NCI-H1436 (cell line): ENCODE data around the gene TEX29.

ENCODE experiments used
- DNase-seq: peaks from one replicate; lab custom pipeline; 2025; lab: John Stamatoyannopoulos, UW

Gene TEX29

DNA sequence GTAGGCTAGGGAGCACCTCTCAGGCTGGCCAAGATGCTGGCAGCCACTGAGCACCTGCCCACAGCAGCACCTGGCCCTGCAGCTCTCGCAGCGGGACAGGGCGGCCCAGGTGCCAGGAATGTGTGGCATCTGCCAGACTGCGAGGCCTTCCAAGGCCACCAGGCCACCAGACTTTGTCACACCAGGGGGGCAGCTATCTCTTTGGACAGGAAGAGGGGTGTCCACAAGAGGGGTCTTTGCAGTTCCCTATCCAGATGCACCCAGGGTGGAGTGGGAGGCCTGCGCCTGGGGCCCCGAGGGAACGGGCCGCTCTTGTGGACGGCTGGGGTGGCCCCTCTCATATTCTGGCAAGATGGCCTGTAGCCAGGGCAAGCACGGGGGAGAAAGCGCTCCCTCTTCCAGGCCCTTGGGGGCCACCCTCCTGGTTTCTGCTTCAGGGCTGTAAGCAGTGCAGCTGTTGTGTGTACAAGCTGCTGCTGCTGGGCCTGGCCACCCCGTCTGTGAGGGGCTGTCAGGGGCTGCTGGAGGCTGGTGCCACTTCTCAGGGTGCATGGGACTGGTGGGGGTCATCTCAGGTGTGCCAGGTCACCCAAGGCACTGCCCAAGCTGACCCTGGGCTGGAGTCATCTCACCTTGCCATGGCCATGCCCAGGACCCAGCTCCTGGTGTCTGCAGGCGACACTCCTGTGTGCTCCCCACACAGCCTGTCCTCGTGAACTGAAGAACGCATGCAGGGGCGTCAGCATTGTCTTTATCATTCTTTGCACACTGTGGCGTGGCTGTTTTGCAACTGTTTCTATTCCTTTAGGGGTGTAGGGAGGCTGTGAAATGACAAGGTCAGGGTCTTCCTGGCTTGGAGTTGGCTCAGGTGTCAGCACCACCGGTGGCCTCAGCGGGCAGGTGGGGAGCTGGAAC is 1.8 kb downstream of the TEX29 start:
- DNase-seq = no peak

DNA sequence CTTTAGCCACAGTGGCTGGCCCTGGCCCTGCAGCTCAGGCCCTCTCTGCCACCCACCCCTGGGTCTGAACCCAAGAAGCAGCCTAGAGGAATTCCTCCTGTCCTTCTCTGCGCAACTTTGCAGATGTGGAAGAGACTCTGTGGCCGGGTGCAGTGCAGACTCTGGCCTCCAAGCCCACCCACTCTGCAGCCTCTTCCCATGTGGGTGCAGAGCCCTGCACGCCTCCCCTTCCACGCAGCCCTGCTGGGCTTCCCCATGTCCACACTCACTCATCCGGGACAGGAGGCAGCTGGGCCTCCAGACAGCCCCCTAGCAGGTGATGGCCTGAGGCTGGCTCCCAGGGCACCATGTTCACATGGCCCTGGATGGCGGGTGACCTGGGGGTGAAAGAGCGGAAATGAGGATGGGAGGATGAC is 2.5 kb downstream of the TEX29 start:
- no peak for DNase-seq

DNA sequence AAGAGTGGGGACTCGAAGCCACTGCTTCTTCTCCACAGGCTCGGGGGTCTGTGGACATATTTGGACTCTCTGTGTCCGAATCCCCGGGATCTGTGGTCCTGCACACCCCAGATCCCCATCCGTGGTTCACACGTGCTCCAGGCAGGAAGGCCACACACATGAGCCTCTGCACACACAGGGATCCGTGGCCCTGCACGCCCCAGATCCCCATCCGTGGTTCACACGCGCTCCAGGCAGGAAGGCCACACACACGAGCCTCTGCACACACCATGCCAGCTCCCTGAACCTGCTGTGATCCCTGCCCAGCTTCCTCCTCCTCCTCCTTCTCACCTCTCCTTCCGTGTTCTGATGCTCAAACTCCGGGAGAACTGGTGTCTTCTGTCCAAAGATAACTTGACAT is 3.1 kb downstream of the TEX29 start:
- no peak for DNase-seq

DNA sequence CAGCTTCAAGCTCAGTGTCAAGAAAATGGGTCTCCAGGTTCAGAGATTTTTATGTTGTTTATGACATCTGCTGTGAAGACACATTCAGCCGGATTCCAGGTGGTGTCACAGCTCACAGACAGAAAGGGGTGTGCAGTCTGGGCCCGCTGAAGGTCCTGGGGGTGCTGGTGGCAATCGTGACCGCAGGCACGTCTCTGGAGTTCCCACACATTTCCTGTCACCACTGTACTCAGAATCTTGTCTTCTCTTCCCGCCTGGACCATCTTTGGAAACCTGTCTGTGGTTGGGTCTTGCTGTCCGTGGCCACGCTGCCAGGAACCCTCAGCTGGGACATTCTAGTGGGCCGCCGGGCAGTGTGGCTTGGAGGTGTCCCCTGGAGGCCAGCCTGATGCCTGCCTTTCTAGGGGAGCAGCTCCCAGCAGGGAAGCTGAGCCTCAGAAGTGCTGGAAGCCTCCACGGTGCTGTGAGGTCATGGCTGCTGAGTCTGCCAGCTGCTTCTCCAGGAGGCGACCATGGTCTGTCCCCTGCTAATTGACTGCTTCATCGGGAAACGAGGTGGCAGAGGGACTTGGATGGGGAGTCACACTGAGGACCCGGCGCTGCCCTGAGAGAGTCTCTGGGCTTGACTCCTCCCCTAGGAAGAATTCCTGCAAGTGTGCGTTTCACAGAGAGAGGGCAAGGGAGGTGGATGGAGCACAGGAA is 3.7 kb downstream of the TEX29 start:
- no peak for DNase-seq

DNA sequence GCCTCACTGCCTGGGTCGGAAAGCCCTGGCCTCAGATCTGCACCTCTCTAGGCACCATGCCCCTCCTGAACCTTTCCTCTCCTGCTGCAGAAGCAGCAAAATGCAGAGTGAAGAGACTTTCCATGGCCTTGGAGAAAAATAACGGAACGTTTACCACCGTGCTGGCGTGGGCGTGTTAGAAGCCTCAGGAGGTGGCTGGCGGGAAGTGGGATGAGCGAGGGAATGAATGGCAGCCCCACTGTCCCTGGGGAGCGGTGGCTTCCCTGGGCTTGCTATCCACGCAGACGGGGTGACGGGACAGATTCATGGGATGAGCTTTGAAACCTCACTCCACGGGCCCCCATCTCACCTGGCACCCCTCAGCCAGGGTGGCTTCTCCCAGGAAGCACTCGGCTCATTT is 4.3 kb downstream of the TEX29 start:
- no peak for DNase-seq

DNA sequence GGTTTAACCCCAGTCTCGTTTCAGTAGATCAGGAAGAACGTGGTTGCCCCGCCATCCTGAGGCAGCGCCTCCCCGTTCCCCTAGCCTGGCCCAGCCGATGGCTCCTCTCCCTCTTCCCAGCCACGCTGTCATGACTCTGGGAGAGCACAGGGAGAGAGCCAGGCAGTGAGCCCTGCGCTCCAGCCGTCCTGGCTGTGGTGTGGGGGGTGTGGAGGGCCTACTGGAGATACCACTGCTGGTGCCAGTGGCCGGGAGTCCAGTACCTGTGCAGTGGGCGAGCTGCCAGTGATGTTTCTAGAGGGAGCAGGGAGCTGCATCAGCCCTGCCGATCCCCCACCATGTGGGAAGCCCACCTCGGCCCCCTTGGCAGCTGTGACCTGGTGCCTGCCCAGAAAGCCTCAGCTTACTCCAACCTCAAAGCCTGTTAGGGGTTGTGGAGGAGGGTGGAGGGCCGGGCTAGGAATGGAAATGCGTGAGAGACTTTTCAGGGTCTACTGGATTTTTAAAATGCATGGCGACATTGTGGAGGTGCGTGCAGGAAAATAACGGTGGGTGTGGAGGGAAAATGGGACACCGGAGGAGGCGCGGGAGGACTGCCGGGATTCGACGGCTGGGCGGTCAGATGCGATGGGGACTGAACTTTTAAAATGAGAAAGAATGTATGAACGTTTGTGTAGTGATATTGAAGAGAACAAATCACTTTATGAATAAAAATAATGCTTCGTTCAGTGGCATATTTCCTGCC is 4.9 kb downstream of the TEX29 start:
- DNase-seq = no peak

DNA sequence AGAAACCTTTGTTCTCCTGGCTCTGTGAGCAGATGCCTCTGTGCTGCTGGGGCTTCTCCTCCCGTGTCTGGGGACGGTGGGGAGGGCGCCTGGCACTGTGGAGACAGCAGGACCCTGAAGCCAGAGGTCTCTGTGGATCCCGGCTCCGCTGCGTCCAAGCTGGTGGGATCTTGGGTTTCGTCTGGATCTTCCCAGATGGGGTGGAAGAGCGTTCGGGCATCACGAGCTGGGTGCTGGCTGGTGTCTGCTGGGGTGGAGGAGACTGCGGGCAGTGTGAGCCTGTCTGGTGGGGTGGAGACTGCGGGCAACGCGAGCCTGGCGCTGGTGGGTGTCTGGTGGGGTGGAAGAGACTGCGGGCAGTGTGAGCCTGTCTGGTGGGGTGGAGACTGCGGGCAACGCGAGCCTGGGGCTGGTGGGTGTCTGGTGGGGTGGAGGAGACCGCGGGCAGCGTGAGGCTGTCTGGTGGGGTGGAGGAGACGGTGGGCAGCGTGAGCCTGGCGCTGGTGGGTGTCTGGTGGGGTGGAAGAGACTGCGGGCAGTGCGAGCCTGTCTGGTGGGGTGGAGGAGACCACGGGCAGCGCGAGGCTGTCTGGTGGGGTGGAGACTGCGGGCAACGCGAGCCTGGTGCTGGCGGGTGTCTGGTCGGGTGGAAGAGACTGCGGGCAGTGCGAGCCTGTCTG is 5.6 kb downstream of the TEX29 start:
- DNase-seq = no peak

DNA sequence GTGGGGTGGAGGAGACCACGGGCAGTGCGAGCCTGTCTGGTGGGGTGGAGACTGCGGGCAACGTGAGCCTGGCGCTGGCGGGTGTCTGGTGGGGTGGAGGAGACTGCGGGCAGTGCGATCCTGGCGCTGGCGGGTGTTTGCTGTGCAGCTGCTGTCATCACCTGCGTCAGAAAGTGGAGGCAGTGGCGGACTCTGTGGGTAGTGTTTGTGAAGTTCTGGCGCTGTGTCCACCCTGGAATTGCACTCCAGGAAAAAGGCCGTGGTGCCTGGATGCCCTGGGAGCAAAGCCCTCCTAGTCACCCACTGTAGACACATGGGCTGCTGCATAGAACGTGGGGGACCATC is 6.2 kb downstream of the TEX29 start:
- no peak for DNase-seq

DNA sequence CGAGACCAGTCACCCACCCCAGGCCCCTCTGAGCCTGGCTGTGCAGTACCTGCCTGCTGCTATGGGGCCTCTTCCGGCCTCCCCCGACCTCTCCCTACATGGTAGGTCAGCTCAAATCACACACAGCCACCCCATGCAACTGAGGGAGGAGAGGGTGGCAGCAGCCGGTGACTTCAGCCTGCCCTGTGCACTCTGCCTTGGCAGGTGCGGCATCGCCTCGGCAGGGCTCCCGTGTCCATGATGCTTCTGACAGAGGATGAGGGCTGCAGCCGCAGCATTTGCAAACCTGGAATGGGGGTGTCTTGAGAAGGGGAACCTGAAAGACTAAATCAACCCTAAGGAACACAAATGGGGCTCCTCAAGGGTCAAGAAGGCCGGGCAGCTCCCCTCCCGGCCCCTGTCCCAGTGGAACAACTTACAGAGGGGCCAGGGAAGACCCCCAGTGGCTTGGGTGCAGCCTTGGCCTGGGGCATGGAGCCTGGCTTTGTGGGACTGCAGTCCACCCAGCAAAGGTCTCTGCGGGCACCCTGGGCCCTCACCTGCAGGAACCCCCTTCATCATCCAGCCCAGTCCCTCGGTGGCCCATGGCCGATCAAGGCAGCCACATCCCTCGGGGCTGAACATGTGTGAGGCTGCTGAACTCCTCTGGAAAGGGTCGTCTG is 6.7 kb downstream of the TEX29 start:
- DNase-seq = no peak

DNA sequence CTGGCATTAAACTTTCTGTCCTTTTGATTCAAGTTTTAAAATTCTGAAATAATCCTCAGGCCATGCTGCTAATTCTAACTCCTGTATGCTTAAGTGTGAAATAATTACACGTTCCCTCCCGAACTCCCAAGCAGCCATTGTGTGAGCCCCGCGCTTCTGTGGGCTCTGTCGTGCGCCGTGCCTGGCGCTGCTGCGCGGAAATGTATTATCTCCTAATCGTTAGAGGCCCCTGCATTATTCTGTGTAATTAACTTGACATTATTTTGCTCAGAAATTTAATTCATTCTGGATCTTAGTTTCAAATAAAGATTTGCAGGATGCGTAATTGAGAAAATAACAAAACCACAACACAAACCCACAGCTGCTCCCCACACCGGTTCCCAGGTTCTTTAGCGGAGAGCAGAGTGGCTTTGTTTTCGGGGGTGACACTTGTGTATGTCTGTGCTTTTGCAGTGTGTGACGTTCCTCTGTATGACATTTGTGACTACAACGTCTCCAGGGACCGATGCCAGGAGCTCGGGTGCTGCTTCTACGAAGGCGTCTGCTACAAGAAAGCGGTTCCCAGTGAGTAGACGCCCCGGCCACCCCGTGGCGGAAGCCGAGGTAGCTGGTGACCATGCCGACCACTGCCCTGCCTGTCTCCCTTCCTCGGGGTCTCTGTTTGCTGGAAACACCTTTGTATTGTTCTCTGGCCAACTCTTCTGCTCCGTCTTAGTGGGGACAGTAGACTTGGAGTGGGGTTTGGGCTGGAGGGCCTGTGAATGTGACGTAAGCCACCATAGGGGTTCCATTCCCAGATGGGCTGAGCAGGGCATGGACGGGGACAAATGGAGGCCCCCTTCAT is 7.5 kb downstream of the TEX29 start:
- no peak for DNase-seq

DNA sequence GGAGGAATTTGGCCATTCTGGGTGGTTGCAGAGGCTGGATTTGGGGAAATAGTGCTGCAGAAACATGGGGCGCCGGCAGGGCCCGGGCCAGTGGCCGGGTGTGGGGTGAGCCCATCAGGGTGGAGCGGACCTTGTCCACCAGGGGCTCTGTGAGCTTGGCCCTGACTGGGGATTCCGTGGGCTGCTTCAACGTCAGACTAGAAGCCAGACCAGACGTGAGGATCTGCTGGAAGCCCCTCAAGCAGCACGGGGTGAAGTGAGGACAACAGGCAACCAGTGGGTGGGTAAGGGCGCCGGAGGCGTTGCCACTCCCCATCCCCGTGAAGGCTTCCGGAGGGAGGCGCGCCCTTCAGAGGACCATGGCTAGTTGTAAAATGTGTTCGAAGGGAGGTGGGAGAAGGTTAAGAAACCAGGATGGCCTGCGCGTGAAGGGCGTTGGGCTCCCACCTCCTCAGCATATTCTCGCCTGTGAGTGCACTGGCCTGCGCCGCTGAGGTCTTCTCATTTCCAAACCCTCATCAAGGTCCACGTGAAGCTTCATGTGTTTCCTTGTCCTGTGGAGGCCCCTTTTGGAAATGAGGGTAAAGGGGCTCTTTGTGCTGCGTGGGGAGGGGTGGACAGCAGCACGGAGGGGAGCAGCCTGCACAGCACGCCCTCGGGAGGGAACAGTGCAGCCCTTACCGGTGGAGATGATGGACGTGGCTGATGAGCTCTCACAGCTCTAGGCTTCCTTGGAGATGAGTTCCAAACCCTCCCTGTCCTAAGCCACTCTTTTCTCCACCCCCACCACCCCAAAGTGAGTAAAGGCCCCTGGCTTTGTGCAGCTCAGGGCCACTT is 8.3 kb downstream of the TEX29 start:
- no peak for DNase-seq

DNA sequence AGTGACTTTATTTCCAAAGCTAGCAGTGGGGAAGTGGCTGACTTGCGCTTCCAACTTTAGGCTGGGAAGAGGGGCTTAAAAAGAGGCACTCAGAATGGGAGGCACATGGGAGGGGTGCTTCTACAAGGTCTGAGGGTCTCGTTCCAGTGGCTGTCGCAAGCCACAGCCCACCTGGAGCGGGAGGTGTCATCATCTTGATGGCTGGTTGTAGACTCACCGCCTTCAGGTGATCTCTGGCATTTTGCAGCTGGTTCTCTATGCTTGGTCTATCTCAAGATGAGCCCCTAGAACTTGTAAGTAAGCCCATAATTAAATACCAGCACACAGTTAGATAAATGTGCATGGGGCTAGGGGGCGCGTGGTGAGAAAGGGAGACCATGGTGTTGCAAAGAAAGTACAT is 9.2 kb downstream of the TEX29 start:
- DNase-seq = no peak

DNA sequence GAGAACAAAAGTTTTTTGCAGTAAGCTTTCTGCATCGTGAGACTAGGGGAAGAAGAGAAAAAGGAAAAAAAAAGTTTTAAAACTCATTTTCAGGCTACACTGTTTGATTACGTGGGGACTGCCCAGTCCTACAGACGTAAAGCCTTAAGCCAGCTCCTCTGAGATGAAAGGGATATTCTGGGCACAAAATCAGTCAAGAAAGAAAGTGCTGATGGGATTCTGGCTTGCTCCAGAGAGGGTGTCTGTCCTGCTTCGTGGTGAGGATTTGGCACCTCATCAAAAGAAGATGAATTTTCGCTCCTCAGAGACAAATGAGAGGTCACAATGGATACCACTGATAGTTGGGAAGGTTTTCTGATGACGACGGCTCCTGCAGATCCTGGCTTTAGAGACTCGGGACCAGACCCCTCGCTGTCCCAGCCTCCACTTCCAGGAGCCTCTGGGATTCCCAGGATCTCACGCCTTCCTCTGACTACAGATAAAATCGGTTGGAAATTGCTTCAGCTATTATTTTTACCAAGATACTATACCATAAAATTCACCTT is 9.7 kb downstream of the TEX29 start:
- no peak for DNase-seq

DNA sequence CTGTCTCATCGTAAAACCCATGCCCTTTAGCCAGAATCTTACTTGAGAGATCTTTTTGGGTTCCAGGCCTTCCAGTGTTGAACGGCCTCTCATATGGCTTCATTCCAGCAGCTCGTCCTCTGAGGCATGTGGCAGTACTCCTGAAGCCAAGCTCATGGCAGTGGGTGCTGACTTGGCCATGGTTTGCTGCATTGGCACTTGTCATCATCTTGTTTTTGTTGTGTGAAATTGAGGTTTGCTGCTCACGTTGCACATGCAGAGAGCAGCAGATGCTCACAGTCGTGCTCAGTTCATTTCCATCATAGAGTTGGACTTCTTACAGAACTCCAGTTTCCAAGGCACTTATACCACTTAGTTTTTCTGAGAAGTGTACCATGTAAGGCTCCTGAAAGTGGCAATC is 14.9 kb downstream of the TEX29 start:
- DNase-seq = no peak

DNA sequence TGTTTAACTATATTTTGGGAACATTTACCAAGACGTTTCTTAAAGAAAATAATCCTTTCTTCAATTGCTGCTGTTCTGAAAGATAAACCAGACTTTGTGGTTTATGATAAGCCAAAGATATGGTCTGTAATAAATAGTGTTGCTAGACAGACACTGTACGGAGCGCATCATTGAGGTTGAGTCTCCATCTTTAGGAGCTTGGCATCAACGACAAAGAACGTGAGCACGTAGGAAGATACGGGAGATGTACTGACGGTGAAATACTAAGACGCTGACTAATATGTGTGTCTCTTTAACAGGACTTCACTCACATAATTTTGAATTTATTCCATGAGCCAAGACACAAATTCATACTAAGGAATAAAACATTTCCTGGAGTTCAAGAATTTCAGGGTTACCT is 16.2 kb downstream of the TEX29 start:
- DNase-seq = no peak

DNA sequence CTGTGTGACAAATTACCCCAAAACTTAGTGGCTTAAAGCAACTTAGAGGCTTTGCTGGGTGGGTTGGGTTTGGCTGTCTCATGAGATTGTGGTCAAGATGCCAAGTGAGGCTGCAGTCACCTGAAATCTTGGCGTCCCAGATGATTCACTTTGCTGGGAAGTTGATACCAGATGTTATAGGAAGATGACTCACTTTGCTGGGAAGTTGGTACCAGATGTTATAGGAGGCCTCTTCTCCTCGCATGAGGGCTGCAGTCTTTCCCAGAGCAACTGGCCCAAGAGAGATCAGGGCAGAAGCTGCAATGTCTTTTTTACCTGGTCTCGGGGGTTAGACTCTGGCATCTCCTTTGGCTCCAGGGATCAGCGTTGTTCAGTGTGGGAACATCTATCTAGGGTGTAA is 16.8 kb downstream of the TEX29 start:
- DNase-seq = no peak

DNA sequence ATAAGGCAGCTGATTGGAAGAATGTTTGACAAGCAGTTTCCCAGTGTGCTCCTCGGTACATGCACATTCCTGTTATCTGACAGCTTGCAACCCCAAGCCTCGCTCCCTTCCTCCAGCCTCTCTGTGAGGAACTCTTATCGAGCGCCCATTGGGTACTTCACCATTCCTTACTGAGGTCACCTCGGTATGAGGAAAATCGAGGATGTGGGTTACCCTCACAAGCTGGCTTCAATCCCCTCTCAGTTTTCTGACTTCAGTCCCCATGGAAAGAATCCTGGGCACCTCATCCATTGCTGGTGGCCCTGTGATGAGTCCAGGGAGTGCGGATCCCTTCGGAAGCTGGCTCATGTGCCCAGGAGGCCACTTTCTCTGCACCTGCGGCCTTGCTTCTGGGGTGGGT is 17.3 kb downstream of the TEX29 start:
- no peak for DNase-seq

DNA sequence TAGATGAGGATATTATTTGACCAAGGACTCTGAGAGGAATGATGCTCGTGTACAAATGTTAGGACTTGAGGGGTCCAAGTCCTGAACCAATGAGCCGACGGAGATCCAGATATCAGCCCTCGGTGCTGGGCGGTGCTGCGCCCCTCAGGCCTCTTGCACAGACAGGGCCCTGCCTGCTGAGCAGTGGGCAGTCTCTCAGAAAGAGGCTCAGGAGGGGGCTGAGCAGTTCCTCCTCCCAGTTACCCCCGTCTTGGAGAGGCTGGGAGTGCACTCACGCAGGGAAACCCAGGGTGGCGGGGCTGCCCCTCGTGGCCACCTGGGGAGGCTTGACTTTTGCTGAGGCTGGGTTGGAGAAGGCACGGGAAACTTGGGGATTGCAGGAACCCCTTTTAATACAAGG is 18.4 kb downstream of the TEX29 start:
- no peak for DNase-seq

DNA sequence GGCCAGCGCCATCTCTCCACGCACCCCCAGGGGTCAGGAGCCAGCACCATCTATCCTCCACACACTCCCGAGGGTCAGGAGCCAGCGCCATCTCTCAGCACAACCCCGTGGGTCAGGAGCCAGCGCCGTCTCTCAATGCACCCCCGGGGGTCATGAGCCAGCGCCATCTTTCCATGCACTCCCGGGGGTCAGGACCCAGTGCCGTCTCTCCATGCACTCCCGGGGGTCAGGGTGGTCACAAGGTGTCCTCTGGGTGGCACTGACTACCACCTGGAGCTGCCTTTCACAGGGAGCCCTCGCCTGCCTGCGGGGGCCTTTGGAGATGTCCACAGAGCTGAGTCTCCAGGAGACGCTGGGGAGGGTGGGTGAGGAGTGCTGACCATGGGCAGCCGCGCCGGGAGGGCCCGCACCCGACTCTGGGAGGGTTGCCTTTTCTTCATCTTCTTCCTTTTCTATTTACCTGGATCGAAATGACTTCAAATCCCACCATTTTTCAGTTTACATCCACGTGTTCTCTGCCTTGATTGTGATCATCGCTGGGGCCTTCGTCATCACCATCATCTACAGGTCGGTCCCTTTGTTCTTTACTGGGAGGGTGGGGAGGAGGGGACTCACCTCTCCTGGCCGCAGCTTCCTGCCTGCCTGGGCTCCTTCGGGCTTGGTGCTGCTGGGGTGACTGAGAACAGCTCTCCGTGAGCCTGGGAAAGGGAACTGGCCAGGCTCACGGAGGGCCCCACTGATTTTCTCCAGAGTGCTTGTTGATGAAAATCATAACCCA is 19.1 kb downstream of the TEX29 start:
- no peak for DNase-seq
